Measurements from ENCODE around the gene CADPS. TPM values are rescaled to one million over a fixed set of nuclear protein-coding genes. Genes with fewer than 3 reads are reported as not detected.

The CADPS gene
- total RNA-seq, 1 experiment from 2014 or later, result 7.0 TPM

- ATAC-seq (no peak), DNase-seq (ENCODE audit: low spot score) (no peak)
- Mint-ChIP-seq H3K36me3 (no peaks in the 10 kb centered on the region), H3K27ac (no peak overlapping the region), H3K4me3 (no peak overlapping the region), H3K4me1 (peaks cover 18% of the 10 kb centered on the region), H3K9me3 (no peaks in the 10 kb centered on the region), H3K27me3 (ENCODE audit: low read depth) (no peaks in the 10 kb centered on the region; the same call in 1 of the 2 replicates)
- TF ChIP-seq MXD4 (CRISPR knock-in tag; IDR thresholded peaks at IDR 0.05; ENCODE audit: borderline replicate concordance), result no peak
- TF ChIP-seq, protein P1, sequence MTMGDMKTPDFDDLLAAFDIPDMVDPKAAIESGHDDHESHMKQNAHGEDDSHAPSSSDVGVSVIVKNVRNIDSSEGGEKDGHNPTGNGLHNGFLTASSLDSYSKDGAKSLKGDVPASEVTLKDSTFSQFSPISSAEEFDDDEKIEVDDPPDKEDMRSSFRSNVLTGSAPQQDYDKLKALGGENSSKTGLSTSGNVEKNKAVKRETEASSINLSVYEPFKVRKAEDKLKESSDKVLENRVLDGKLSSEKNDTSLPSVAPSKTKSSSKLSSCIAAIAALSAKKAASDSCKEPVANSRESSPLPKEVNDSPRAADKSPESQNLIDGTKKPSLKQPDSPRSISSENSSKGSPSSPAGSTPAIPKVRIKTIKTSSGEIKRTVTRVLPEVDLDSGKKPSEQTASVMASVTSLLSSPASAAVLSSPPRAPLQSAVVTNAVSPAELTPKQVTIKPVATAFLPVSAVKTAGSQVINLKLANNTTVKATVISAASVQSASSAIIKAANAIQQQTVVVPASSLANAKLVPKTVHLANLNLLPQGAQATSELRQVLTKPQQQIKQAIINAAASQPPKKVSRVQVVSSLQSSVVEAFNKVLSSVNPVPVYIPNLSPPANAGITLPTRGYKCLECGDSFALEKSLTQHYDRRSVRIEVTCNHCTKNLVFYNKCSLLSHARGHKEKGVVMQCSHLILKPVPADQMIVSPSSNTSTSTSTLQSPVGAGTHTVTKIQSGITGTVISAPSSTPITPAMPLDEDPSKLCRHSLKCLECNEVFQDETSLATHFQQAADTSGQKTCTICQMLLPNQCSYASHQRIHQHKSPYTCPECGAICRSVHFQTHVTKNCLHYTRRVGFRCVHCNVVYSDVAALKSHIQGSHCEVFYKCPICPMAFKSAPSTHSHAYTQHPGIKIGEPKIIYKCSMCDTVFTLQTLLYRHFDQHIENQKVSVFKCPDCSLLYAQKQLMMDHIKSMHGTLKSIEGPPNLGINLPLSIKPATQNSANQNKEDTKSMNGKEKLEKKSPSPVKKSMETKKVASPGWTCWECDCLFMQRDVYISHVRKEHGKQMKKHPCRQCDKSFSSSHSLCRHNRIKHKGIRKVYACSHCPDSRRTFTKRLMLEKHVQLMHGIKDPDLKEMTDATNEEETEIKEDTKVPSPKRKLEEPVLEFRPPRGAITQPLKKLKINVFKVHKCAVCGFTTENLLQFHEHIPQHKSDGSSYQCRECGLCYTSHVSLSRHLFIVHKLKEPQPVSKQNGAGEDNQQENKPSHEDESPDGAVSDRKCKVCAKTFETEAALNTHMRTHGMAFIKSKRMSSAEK (CRISPR knock-in tag; IDR thresholded peaks at IDR 0.05; ENCODE audit: borderline replicate concordance), result no peak
- no peak for TF ChIP-seq ATF6 (CRISPR knock-in tag; IDR thresholded peaks at IDR 0.05)
- no peak for TF ChIP-seq ELF4 (CRISPR knock-in tag; IDR thresholded peaks at IDR 0.05; ENCODE audit: low read depth)
- no peak for TF ChIP-seq ESRRA (CRISPR knock-in tag; IDR thresholded peaks at IDR 0.05; ENCODE audit: borderline replicate concordance)
- no peak for TF ChIP-seq NFATC4 (CRISPR knock-in tag; IDR thresholded peaks at IDR 0.05)
- no peak for TF ChIP-seq MLX (CRISPR knock-in tag; IDR thresholded peaks at IDR 0.05)
- POLR2A ChIA-PET, result no interaction called here
- CTCF ChIA-PET, result interaction anchor here (1.3 kb wide), 1 partner anchor 13 kb away, joined by 4 read pairs; no protein-coding TSS in a partner anchor
These were observed 395.2 kb downstream of the CADPS start for GRCh38 chr3:62480056-62480455.

DNA sequence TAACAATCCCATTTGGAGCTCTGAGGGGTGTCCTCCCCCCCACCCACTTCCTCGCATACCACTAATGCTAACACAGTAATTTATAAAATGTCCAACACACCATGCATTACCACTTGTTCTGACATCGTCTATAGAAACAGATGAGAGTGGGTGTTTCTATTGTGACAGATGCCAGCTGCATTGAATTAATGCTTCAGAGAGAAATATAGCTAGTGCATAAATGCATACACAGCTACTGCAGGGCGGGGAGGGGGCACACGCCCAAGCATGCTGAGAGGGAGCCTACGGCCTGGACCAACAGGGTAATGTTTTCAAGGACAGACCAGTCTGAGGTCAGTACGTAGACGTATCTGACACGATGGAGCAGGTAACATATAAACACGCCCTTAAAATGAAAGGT, 395.9 kb downstream of the CADPS start:
- no peaks in the 10 kb centered on the region for H3K36me3 Mint-ChIP-seq
- ChIA-PET CTCF (no interaction called here), POLR2A (no interaction called here)
- ATAC-seq (no peak), DNase-seq (ENCODE audit: low spot score) (no peak)
- TF ChIP-seq GABPB1 (CRISPR knock-in tag; IDR thresholded peaks at IDR 0.05) (no peak), TCF7 (CRISPR knock-in tag; IDR thresholded peaks at IDR 0.05; ENCODE audit: low read depth) (no peak), E2F1 (CRISPR knock-in tag; IDR thresholded peaks at IDR 0.05) (no peak), SMAD3 (CRISPR knock-in tag; IDR thresholded peaks at IDR 0.05; ENCODE audit: borderline replicate concordance) (no peak), IRF1 (CRISPR knock-in tag; IDR thresholded peaks at IDR 0.05) (no peak), FOXP1 (CRISPR knock-in tag; IDR thresholded peaks at IDR 0.05; ENCODE audit: borderline replicate concordance) (no peak), ZNF396 (CRISPR knock-in tag; IDR thresholded peaks at IDR 0.05; ENCODE audit: borderline replicate concordance) (no peak), RORB (CRISPR knock-in tag; IDR thresholded peaks at IDR 0.05) (no peak), MAX (CRISPR knock-in tag; IDR thresholded peaks at IDR 0.05) (no peak), ZNF232 (CRISPR knock-in tag; IDR thresholded peaks at IDR 0.05) (no peak), ZNF423 (CRISPR knock-in tag; IDR thresholded peaks at IDR 0.05) (no peak)
- H3K4me1 Mint-ChIP-seq, result peaks cover 18% of the 10 kb centered on the region
- H3K4me3 Mint-ChIP-seq, result no peak overlapping the region
- no peak overlapping the region for H3K27ac Mint-ChIP-seq
- no peaks in the 10 kb centered on the region for H3K9me3 Mint-ChIP-seq
- no peaks in the 10 kb centered on the region; the same call in 1 of the 2 replicates for H3K27me3 Mint-ChIP-seq (ENCODE audit: low read depth)
